Ovary (tissue), 9 donors: ENCODE data around the gene MASP1. TPM values are rescaled to one million over a fixed set of nuclear protein-coding genes. Genes with fewer than 3 reads are reported as not detected.

Experiments used
- DNase-seq, 5 donors: peaks; one replicate each; pipeline ENCODE4 v3.0.0-alpha.2; 2019 to 2020
- H3K27ac ChIP-seq, 2 donors: fragments of 200-600 bp; one replicate each; pipeline versions ENCODE4 v1.5.1 to v1.8.0; 2019 to 2022
- H3K27me3 ChIP-seq: fragments of 200-600 bp; one replicate; pipeline ENCODE4 v1.8.0; 2022
- H3K36me3 ChIP-seq: fragments of 200-600 bp; sonication (generic); one replicate; pipeline ENCODE4 v1.5.1; 2019
- H3K4me1 ChIP-seq: one replicate; pipeline ENCODE4 v1.8.1; 2013; ENCODE audit warnings: mild to moderate bottlenecking, moderate library complexity; ENCODE audit not compliant: insufficient read depth
- H3K4me3 ChIP-seq: fragments of 200-600 bp; sonication (generic); one replicate; pipeline ENCODE4 v1.5.1; 2017
- H3K9me3 ChIP-seq, 2 donors: fragments of 200-600 bp in 1 of 2; sonication (generic) in 1 of 2; one replicate each; pipeline versions ENCODE4 v1.5.1 to v1.8.1; 2013 to 2019; ENCODE audit warnings: mild to moderate bottlenecking in 1 of 2, moderate library complexity in 1 of 2
- EP300 ChIP-seq: sonication (generic); formaldehyde crosslinking; IDR thresholded peaks from one replicate; pipeline ENCODE4 v1.6.1; 2017; ENCODE audit warnings: antibody characterized with exemption
- POLR2A ChIP-seq: fragments of 450-650 bp; IDR thresholded peaks from one replicate; pipeline ENCODE4 v1.6.1; 2017; ENCODE audit warnings: antibody characterized with exemption, mild to moderate bottlenecking, moderate library complexity
- WGBS, 3 donors: extraction: QIAGEN DNeasy Blood & Tissue Kit in 1 of 3; methylation state at CpG; one replicate each; pipeline versions ENCODE4 v1.1.5 to v1.1.7; 2013 to 2017; 5-methylcytosine and 5-hydroxymethylcytosine counted together
- intact Hi-C, 4 donors: fragments of 100-400 bp; cut with DNase I; formaldehyde crosslinking; loops; one replicate each; pipeline versions ENCODE4 v1.11.0 to v1.15.1; 2022 to 2023
- polyA plus RNA-seq, 2 donors: library from polyadenylated mRNA; stranded (reverse); fragments of 200-250 nt in 1 of 2; fragments of 350-450 nt in 1 of 2; fragmentation: Illumina TruSeq in 1 of 2; extraction: RNeasy Lipid Tissue Mini Kit (QIAGEN cat#74804) in 1 of 2; gene quantifications; one replicate each; pipeline ENCODE4 v1.2.3, GENCODE V29; 2013 to 2014
- total RNA-seq, 7 donors: library from RNA; depleted of rRNA in 2 of 7; stranded (reverse); fragments of >200 nt in 2 of 7; fragmentation: NEBNext Ultra II Directional in 3 of 7; extraction: Animal tissue kit (Norgen Biotek cat#: 25700) in 3 of 7; gene quantifications; one replicate each; pipeline versions ENCODE4 v1.1.0 to v1.2.4, GENCODE V29; 2016 to 2023
- TF ChIP-seq, protein P1 (sequence below), 3 donors: fragments of 450-650 bp in 2 of 3; fragments of 200-600 bp in 1 of 3; IDR thresholded peaks; one replicate each; pipeline versions ENCODE4 v1.5.1 to v1.8.0; 2016 to 2022; ENCODE audit warnings: antibody characterized with exemption in 3 of 3, mild to moderate bottlenecking in 1 of 3
- donor health status: DM: no; HTN: no; CAD: no; lungs with moderate emphysema.
- donor health status: DM: no; HTN: no; CAD: no.
- donor health status: Bipolar disorder and iron deficiency.
- donor health status: DM: yes; HTN: yes; CAD: no.
- donor health status: DM: no; HTN: no; CAD: no.
- donor health status: DM: yes; HTN: yes; CAD: no.

Gene MASP1
- total and polyA plus RNA-seq, 9 donors, result 0.40 to 19.5 (median 4.4) TPM

DNA sequence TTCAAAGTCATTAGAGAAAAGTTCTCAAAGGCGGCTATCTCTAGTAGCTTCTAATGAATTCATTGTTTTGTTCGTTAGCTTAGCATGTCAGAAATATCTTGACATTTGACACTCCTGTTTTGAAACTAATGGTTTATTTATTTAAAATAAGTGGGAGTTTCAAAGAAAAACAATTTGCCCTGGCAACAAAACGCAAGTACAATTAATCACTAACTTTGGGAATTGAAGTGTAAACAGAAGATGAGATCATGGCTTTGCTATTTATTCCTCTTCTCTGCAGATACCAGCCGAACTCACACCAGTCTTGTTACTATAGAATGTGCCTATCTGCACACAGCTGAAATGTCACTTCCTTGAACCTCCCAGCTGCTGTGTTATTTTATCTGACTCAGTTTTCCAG is 27.5 kb downstream of the MASP1 start:
- no peak overlapping the region for H3K4me3 ChIP-seq
- intact Hi-C loops, result no loop called here
- no peak for TF ChIP-seq EP300
- no peak for TF ChIP-seq POLR2A
- TF ChIP-seq, protein P1, sequence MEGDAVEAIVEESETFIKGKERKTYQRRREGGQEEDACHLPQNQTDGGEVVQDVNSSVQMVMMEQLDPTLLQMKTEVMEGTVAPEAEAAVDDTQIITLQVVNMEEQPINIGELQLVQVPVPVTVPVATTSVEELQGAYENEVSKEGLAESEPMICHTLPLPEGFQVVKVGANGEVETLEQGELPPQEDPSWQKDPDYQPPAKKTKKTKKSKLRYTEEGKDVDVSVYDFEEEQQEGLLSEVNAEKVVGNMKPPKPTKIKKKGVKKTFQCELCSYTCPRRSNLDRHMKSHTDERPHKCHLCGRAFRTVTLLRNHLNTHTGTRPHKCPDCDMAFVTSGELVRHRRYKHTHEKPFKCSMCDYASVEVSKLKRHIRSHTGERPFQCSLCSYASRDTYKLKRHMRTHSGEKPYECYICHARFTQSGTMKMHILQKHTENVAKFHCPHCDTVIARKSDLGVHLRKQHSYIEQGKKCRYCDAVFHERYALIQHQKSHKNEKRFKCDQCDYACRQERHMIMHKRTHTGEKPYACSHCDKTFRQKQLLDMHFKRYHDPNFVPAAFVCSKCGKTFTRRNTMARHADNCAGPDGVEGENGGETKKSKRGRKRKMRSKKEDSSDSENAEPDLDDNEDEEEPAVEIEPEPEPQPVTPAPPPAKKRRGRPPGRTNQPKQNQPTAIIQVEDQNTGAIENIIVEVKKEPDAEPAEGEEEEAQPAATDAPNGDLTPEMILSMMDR (IDR thresholded peaks at IDR 0.05), result no peak
- no peaks in the 10 kb centered on the region for H3K36me3 ChIP-seq
- no peak overlapping the region for H3K27ac ChIP-seq
- no peaks in the 10 kb centered on the region for H3K9me3 ChIP-seq
- no peak for DNase-seq
- peaks cover 11% of the 10 kb centered on the region for H3K4me1 ChIP-seq
- WGBS, 3 donors, result 3 to 9% (median 7%) methylated on average over 4 of the region's 4 CpGs
- no peaks in the 10 kb centered on the region for H3K27me3 ChIP-seq

DNA sequence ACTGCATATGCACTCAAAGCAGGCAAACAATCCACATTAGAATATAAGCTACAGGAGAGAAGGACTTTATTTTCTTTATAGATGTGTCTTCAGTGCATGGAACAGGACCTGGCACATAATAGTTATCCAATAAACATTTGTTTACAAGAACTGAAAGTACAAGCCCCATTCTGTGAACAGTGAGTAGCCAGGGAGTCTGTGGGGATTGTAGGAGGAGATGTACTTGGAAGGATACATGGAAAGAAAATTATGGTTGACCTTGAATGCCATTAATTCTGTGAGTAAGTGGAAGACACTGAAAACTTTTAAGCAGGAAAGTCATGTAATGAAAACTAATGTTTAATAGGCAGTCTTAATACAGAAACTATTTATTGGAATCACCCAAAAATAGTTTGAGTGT is 28.3 kb downstream of the MASP1 start:
- no peak for TF ChIP-seq POLR2A
- TF ChIP-seq EP300, result no peak
- TF ChIP-seq, protein P1 (IDR thresholded peaks at IDR 0.05), result no peak
- Histone ChIP-seq H3K27me3 (no peaks in the 10 kb centered on the region), H3K36me3 (no peaks in the 10 kb centered on the region), H3K9me3 (no peaks in the 10 kb centered on the region), H3K4me1 (peaks cover 11% of the 10 kb centered on the region), H3K4me3 (no peak overlapping the region), H3K27ac (no peak overlapping the region)
- DNase-seq, result no peak
- intact Hi-C loops, result no loop called here

DNA sequence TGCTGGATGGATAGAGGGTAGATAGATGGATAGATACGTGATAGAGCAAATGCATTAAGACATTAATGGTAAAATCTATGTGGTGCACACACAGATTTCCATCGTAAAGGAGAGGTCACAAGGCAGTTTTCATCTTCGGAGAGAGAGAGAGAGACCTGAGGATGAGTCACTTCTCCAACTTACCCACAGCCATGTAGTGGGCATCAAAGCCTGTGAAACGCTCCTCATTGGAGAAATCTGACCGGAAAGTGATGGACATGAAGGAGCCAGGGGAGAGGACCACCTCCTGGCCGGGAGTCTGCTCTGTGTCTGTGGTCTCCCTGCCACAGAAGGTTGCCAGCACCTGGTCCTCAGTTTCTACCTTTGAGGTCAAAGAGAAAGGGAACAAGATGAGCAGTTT is 29.2 kb downstream of the MASP1 start:
- Histone ChIP-seq H3K4me3 (no peak overlapping the region), H3K9me3 (no peaks in the 10 kb centered on the region), H3K36me3 (no peaks in the 10 kb centered on the region), H3K27ac (no peak overlapping the region), H3K4me1 (peaks cover 11% of the 10 kb centered on the region), H3K27me3 (no peaks in the 10 kb centered on the region)
- TF ChIP-seq, protein P1 (IDR thresholded peaks at IDR 0.05), result no peak
- TF ChIP-seq EP300, result no peak
- no peak for TF ChIP-seq POLR2A
- intact Hi-C loops, result no loop called here
- DNase-seq, result no peak
- WGBS, 3 donors, result 82 to 84% (median 82%) methylated on average over 6 of the region's 6 CpGs

DNA sequence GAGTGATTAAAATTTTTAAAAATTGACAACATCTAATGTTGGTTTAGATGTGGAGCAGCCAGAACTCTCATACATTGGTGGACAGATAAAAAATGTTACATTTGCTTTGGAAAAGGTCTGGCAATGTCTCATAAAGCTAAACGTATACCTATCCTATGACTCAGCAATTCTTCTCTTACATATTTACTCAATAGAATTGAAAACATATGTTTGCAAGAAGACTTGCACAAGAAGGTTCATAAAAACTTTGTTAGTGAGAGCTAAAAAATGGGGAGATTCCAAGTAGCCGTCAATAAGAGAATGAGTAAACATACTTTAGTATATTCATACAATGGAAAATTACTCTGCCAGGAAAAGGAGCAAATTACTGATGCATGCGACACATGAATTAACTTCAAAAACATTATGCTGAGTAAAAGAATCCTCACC is 30.0 kb downstream of the MASP1 start:
- Histone ChIP-seq H3K27ac (no peak overlapping the region), H3K36me3 (no peaks in the 10 kb centered on the region), H3K9me3 (no peaks in the 10 kb centered on the region), H3K4me3 (no peak overlapping the region), H3K27me3 (no peaks in the 10 kb centered on the region), H3K4me1 (peaks cover 11% of the 10 kb centered on the region)
- TF ChIP-seq POLR2A (no peak), EP300 (no peak)
- TF ChIP-seq, protein P1 (IDR thresholded peaks at IDR 0.05), result no peak
- WGBS, 3 donors, result 75 to 77% (median 75%) methylated on average over 3 of the region's 3 CpGs
- DNase-seq, result no peak
- intact Hi-C loops, result no loop called here

DNA sequence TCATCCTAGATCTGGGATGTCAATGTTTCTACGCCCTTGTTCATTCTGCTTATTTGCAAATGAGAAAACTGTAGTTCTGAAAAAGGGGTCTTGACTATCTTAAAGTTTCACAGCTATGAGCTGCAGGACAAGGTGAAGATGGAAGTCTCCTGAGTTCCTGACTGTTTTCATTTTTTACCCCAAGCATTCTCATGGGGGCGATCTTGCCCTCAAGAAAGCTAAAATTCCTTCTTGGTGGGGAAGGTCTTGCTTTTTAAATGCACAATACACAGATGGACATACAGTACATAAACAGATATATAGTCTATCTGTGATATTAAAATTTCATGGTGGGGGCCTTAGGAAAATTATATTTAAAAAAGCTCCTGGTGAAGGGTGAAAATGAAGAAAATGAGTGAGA is 32.4 kb downstream of the MASP1 start:
- H3K9me3 ChIP-seq, result no peaks in the 10 kb centered on the region
- H3K4me1 ChIP-seq, result peaks cover 4% of the 10 kb centered on the region
- H3K4me3 ChIP-seq, result no peak overlapping the region
- H3K36me3 ChIP-seq, result no peaks in the 10 kb centered on the region
- TF ChIP-seq POLR2A (no peak), EP300 (no peak)
- TF ChIP-seq, protein P1 (IDR thresholded peaks at IDR 0.05), result no peak
- intact Hi-C loops, result no loop called here
- H3K27me3 ChIP-seq, result no peaks in the 10 kb centered on the region
- H3K27ac ChIP-seq, result no peak overlapping the region
- 94 to 95% (median 95%) methylated on average over 2 of the region's 2 CpGs for WGBS, 3 donors
- no peak for DNase-seq
